Neural cell (in vitro differentiated cells): Measurements from ENCODE around the gene MAML2.

Experiments
- CTCF ChIP-seq: fragments of 450-650 bp; IDR thresholded peaks from 2 replicates; pipeline ENCODE4 v1.5.1; 2014; ENCODE audit warnings: antibody characterized with exemption, mild to moderate bottlenecking, moderate library complexity; ENCODE audit not compliant: poor library complexity, severe bottlenecking
- EP300 ChIP-seq: fragments of 450-650 bp; conservative IDR thresholded peaks from 2 replicates; pipeline ENCODE4 v1.6.1; 2014; ENCODE audit warnings: antibody characterized with exemption, mild to moderate bottlenecking, moderate library complexity; ENCODE audit not compliant: poor library complexity, severe bottlenecking
- EZH2 ChIP-seq: fragments of 200-600, 300-800 bp; shearing (Covaris generic), sonication (generic); IDR thresholded peaks from 2 replicates; pipeline ENCODE4 v1.6.1; 2014; ENCODE audit warnings: antibody characterized with exemption, low read length, borderline replicate concordance, mild to moderate bottlenecking; ENCODE audit not compliant: insufficient read depth, poor library complexity, severe bottlenecking
- MXI1 ChIP-seq: fragments of 450-650 bp; conservative IDR thresholded peaks from 2 replicates; pipeline ENCODE4 v1.6.1; 2014; ENCODE audit warnings: antibody characterized with exemption, mild to moderate bottlenecking; ENCODE audit not compliant: poor library complexity, severe bottlenecking
- POLR2AphosphoS5 ChIP-seq: IDR thresholded peaks from 2 replicates; pipeline ENCODE4 v1.6.1; 2012
- RAD21 ChIP-seq: fragments of 450-650 bp; conservative IDR thresholded peaks from 2 replicates; pipeline ENCODE4 v1.6.1; 2014; ENCODE audit warnings: antibody characterized with exemption, mild to moderate bottlenecking, moderate library complexity
- SMC3 ChIP-seq: fragments of 450-650 bp; conservative IDR thresholded peaks from 2 replicates; pipeline ENCODE4 v1.6.1; 2014; ENCODE audit warnings: antibody characterized with exemption, mild to moderate bottlenecking, moderate library complexity; ENCODE audit not compliant: poor library complexity
- TAF1 ChIP-seq: IDR thresholded peaks from 2 replicates; pipeline ENCODE4 v1.6.1; 2012; ENCODE audit warnings: low read depth

- no peak for TF ChIP-seq RAD21
- no peak for TF ChIP-seq TAF1
- TF ChIP-seq CTCF, result no peak
- TF ChIP-seq EP300, result no peak
- no peak for TF ChIP-seq POLR2AphosphoS5
- no peak for TF ChIP-seq SMC3
- TF ChIP-seq EZH2, result no peak
- no peak for TF ChIP-seq MXI1
Measured at GRCh38 chr11:96056576-96056975, 286.4 kb downstream of the MAML2 start.
